SK-N-SH (cell line): ENCODE measurements around the gene MMP8. TPM values are rescaled to one million over a fixed set of nuclear protein-coding genes. Genes with fewer than 3 reads are reported as not detected.

Experiments
- CTCF ChIA-PET: fragments of 300-600, 350-600 bp; formaldehyde crosslinking; extraction: SDS; loops from one replicate; lab custom pipeline; 2021; lab: Yijun Ruan, JAX
- POLR2A ChIA-PET: fragments of 350-600 bp; sonication (Branson Sonifier 250); formaldehyde crosslinking; extraction: SDS; loops from one replicate; lab custom pipeline; 2020; ENCODE audit warnings: antibody characterized with exemption, inconsistent platforms; lab: Yijun Ruan, JAX
- DNase-seq: peaks from one replicate; pipeline ENCODE4 v3.0.0; 2012
- H2AFZ ChIP-seq: fragments of 200-600 bp; sonication (generic); 2 replicates; pipeline ENCODE4 v1.8.1; 2016; ENCODE audit warnings: antibody characterized with exemption, mild to moderate bottlenecking, low read depth
- H3F3A ChIP-seq: fragments of 200-600 bp; sonication (generic); replicated peaks from 2 replicates; pipeline ENCODE3; 2016; ENCODE audit warnings: antibody characterized with exemption, mild to moderate bottlenecking; ENCODE audit not compliant: insufficient read depth
- H3K27ac ChIP-seq, 2 experiments: fragments of 200-500 bp in 1 of 2; fragments of 200-600 bp in 1 of 2; sonication (Bioruptor generic) in 1 of 2; sonication (generic), shearing (Covaris generic) in 1 of 2; 2 replicates each; pipeline versions ENCODE4 v1.5.1 to v1.6.1; 2014 to 2016; ENCODE audit warnings: low read depth in 2 of 2, inconsistent platforms in 1 of 2, low read length in 1 of 2, mild to moderate bottlenecking in 1 of 2, mixed read lengths in 1 of 2
- H3K27me3 ChIP-seq: fragments of 200-600 bp; sonication (generic), shearing (Covaris generic); 2 replicates; pipeline ENCODE4 v1.6.1; 2016; ENCODE audit warnings: mixed run types; ENCODE audit not compliant: insufficient read depth
- H3K36me3 ChIP-seq, 2 experiments: fragments of 200-500 bp in 1 of 2; fragments of 200-600 bp in 1 of 2; sonication (Bioruptor generic) in 1 of 2; sonication (generic) in 1 of 2; replicated peaks in 1 of 2; 2 replicates each; pipeline versions ENCODE3 to v1.5.1; 2014 to 2016; ENCODE audit warnings: low read length in 1 of 2, mild to moderate bottlenecking in 1 of 2; ENCODE audit not compliant: insufficient read depth in 2 of 2, control insufficient read depth in 1 of 2
- H3K4me1 ChIP-seq, 2 experiments: fragments of 200-500 bp in 1 of 2; fragments of 200-600 bp in 1 of 2; sonication (Bioruptor generic) in 1 of 2; sonication (generic), shearing (Covaris generic) in 1 of 2; 2 replicates each; pipeline versions ENCODE4 v1.5.1 to v1.6.1; 2014 to 2016; ENCODE audit warnings: low read depth in 1 of 2, low read length in 1 of 2, mixed run types in 1 of 2; ENCODE audit not compliant: insufficient read depth in 2 of 2, control insufficient read depth in 1 of 2
- H3K4me2 ChIP-seq: fragments of 200-600 bp; sonication (generic), shearing (Covaris generic); 2 replicates; pipeline ENCODE4 v1.6.1; 2017; ENCODE audit warnings: mixed run types
- H3K4me3 ChIP-seq, 2 experiments: fragments of 200-500 bp in 1 of 2; fragments of 200-600 bp in 1 of 2; sonication (Bioruptor generic) in 1 of 2; sonication (generic), shearing (Covaris generic) in 1 of 2; 2 replicates each; pipeline versions ENCODE4 v1.5.1 to v1.8.1; 2014 to 2016; ENCODE audit warnings: low read depth in 2 of 2, inconsistent platforms in 1 of 2, low read length in 1 of 2, mild to moderate bottlenecking in 1 of 2, mixed read lengths in 1 of 2, moderate library complexity in 1 of 2
- H3K79me2 ChIP-seq: fragments of 200-600 bp; sonication (generic); 2 replicates; pipeline ENCODE4 v1.8.1; 2017; ENCODE audit warnings: mild to moderate bottlenecking; ENCODE audit not compliant: insufficient read depth
- H3K9ac ChIP-seq: fragments of 200-600 bp; sonication (generic); 2 replicates; pipeline ENCODE4 v1.6.1; 2017; ENCODE audit warnings: mixed run types
- H3K9me2 ChIP-seq: fragments of 200-600 bp; sonication (generic); 2 replicates; pipeline ENCODE4 v1.6.1; 2017; ENCODE audit warnings: mixed run types
- H3K9me3 ChIP-seq: fragments of 200-600 bp; sonication (generic); 2 replicates; pipeline ENCODE4 v1.6.1; 2017; ENCODE audit warnings: mixed run types, mild to moderate bottlenecking, moderate library complexity
- H4K20me1 ChIP-seq: fragments of 200-600 bp; sonication (generic); 2 replicates; pipeline ENCODE4 v1.6.1; 2017; ENCODE audit warnings: mild to moderate bottlenecking, mixed run types; ENCODE audit not compliant: insufficient read depth
- ELF1 ChIP-seq: IDR thresholded peaks from 2 replicates; pipeline ENCODE4 v1.4.0; 2012
- EP300 ChIP-seq, 2 experiments: IDR thresholded peaks; 2 replicates each; pipeline versions ENCODE4 v1.4.0 to v1.6.1; 2012; ENCODE audit warnings: borderline replicate concordance in 1 of 2, low read depth in 1 of 2, low read length in 1 of 2
- FOSL2 ChIP-seq: IDR thresholded peaks from 2 replicates; pipeline ENCODE4 v1.4.0; 2012; ENCODE audit warnings: low read depth, mild to moderate bottlenecking, moderate library complexity, borderline replicate concordance
- FOXM1 ChIP-seq: IDR thresholded peaks from 2 replicates; pipeline ENCODE4 v1.4.0; 2012; ENCODE audit warnings: low read depth, mild to moderate bottlenecking
- GATA2 ChIP-seq: sonication (generic); formaldehyde crosslinking; IDR thresholded peaks from 2 replicates; pipeline ENCODE4 v1.5.0; 2020; ENCODE audit warnings: mild to moderate bottlenecking, missing genetic modification reagents
- JUND ChIP-seq: IDR thresholded peaks from 2 replicates; pipeline ENCODE4 v1.4.0; 2012
- MAX ChIP-seq: IDR thresholded peaks from 2 replicates; pipeline ENCODE4 v1.4.0; 2012; ENCODE audit warnings: low read depth
- MEF2A ChIP-seq: IDR thresholded peaks from 2 replicates; pipeline ENCODE4 v1.4.0; 2012; ENCODE audit warnings: low read depth, borderline replicate concordance
- NRF1 ChIP-seq: IDR thresholded peaks from 2 replicates; pipeline ENCODE4 v1.6.1; 2012; ENCODE audit warnings: low read depth, mild to moderate bottlenecking, low read length
- POLR2AphosphoS5 ChIP-seq: IDR thresholded peaks from 2 replicates; pipeline ENCODE4 v1.6.1; 2012; ENCODE audit warnings: low read depth, low read length
- RAD21 ChIP-seq: IDR thresholded peaks from 2 replicates; pipeline ENCODE4 v1.6.1; 2012; ENCODE audit warnings: mild to moderate bottlenecking, low read length
- RFX5 ChIP-seq: IDR thresholded peaks from 2 replicates; pipeline ENCODE4 v1.6.1; 2012; ENCODE audit warnings: mild to moderate bottlenecking, improper control_type of control experiment, low read length
- RXRA ChIP-seq: IDR thresholded peaks from 2 replicates; pipeline ENCODE4 v1.4.0; 2012; ENCODE audit warnings: low read depth, mild to moderate bottlenecking, borderline replicate concordance
- TCF12 ChIP-seq: IDR thresholded peaks from 2 replicates; pipeline ENCODE4 v1.4.0; 2012
- WGBS: methylation state at CpG from one replicate; pipeline ENCODE4 v1.1.6; 2017; ENCODE audit warnings: low lambda C conversion rate; 5-methylcytosine and 5-hydroxymethylcytosine counted together
- polyA plus RNA-seq, 3 experiments: library from polyadenylated mRNA; depleted of rRNA; stranded (reverse); fragments of >200 nt; gene quantifications; 2 replicates each; pipeline ENCODE4 v1.2.3, GENCODE V29; 2012
- TF ChIP-seq, protein P1 (sequence below): fragments of 150-350 bp; IDR thresholded peaks from 2 replicates; pipeline ENCODE4 v1.6.1; 2017; ENCODE audit warnings: antibody characterized with exemption, low read length, low read depth, borderline replicate concordance
- TF ChIP-seq, protein P2 (sequence below): IDR thresholded peaks from 2 replicates; pipeline ENCODE4 v1.4.0; 2012; ENCODE audit warnings: low read depth, borderline replicate concordance

Gene MMP8
- polyA plus RNA-seq, 1 of the 3 experiments (the other 2 are of a cell fraction): 0.07 TPM

- DNase-seq: no peak
- no peaks in the 10 kb centered on the region for H3F3A ChIP-seq
- H3K27me3 ChIP-seq: peaks cover 5% of the 10 kb centered on the region; the same call in 1 of the 2 replicates
- no peaks in the 10 kb centered on the region for H3K9me3 ChIP-seq
- H3K27ac ChIP-seq: no peak overlapping the region
- H3K4me3 ChIP-seq: no peak overlapping the region
- H2AFZ ChIP-seq: no peak overlapping the region
- TF ChIP-seq TCF12: no peak
- no peak for TF ChIP-seq MEF2A
- TF ChIP-seq MAX: no peak
- no peak for TF ChIP-seq RXRA
- no peak for TF ChIP-seq ELF1
- no peak for TF ChIP-seq RFX5
- TF ChIP-seq, protein P1, sequence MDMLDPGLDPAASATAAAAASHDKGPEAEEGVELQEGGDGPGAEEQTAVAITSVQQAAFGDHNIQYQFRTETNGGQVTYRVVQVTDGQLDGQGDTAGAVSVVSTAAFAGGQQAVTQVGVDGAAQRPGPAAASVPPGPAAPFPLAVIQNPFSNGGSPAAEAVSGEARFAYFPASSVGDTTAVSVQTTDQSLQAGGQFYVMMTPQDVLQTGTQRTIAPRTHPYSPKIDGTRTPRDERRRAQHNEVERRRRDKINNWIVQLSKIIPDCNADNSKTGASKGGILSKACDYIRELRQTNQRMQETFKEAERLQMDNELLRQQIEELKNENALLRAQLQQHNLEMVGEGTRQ: no peak
- TF ChIP-seq POLR2AphosphoS5: no peak
- TF ChIP-seq RAD21: no peak
- no peak for TF ChIP-seq EP300 (IDR thresholded peaks at IDR 0.05; ENCODE audit: borderline replicate concordance in 1 of 2, low read depth in 1 of 2, low read length in 1 of 2)
- no peak for TF ChIP-seq FOXM1
- no peak for TF ChIP-seq FOSL2
- TF ChIP-seq, protein P2, sequence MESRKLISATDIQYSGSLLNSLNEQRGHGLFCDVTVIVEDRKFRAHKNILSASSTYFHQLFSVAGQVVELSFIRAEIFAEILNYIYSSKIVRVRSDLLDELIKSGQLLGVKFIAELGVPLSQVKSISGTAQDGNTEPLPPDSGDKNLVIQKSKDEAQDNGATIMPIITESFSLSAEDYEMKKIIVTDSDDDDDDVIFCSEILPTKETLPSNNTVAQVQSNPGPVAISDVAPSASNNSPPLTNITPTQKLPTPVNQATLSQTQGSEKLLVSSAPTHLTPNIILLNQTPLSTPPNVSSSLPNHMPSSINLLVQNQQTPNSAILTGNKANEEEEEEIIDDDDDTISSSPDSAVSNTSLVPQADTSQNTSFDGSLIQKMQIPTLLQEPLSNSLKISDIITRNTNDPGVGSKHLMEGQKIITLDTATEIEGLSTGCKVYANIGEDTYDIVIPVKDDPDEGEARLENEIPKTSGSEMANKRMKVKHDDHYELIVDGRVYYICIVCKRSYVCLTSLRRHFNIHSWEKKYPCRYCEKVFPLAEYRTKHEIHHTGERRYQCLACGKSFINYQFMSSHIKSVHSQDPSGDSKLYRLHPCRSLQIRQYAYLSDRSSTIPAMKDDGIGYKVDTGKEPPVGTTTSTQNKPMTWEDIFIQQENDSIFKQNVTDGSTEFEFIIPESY: no peak
- TF ChIP-seq GATA2: no peak
- TF ChIP-seq JUND: no peak
- ChIA-PET POLR2A (no interaction called here), CTCF (no interaction called here)
- no peaks in the 10 kb centered on the region for H4K20me1 ChIP-seq
- no peaks in the 10 kb centered on the region for H3K79me2 ChIP-seq
- 6% methylated on average over 3 of the region's 3 CpGs for WGBS
- H3K9ac ChIP-seq: no peak overlapping the region
- H3K4me2 ChIP-seq: no peak overlapping the region
- no peaks in the 10 kb centered on the region for H3K4me1 ChIP-seq
- no peaks in the 10 kb centered on the region for H3K36me3 ChIP-seq
- H3K9me2 ChIP-seq: no peaks in the 10 kb centered on the region; the same call in 1 of the 2 replicates
Measured at GRCh38 chr11:102712137-102712536, 12.6 kb downstream of the MMP8 start.

GRCh38 chr11:102709201-102709945, 15.4 kb downstream of the MMP8 start:
- H3K36me3 ChIP-seq: no peaks in the 10 kb centered on the region
- no peaks in the 10 kb centered on the region for H4K20me1 ChIP-seq
- H3K79me2 ChIP-seq: no peaks in the 10 kb centered on the region
- no peaks in the 10 kb centered on the region; the same call in 1 of the 2 replicates for H3K9me2 ChIP-seq
- no peak for TF ChIP-seq NRF1
- ChIA-PET CTCF (interaction anchor here (1.3 to 1.4 kb wide), 2 partner anchors 25 to 43 kb away, joined by 4 to 5 read pairs; no protein-coding TSS in a partner anchor), POLR2A (no interaction called here)
- H2AFZ ChIP-seq: no peak overlapping the region
- no peak overlapping the region for H3K4me2 ChIP-seq
- no peak for DNase-seq
- no peak overlapping the region for H3K9ac ChIP-seq
- H3F3A ChIP-seq: no peaks in the 10 kb centered on the region
- H3K27me3 ChIP-seq: peaks cover 5% of the 10 kb centered on the region; the same call in 1 of the 2 replicates
- no peaks in the 10 kb centered on the region for H3K9me3 ChIP-seq
- H3K4me3 ChIP-seq: no peak overlapping the region
- 24% methylated on average over 2 of the region's 2 CpGs for WGBS
- no peak overlapping the region for H3K27ac ChIP-seq
- no peaks in the 10 kb centered on the region for H3K4me1 ChIP-seq
